ENCODE data around the gene TPCN2.
"Not testable (repeated sequence)": the region's sequence is repeated elsewhere in the genome, so short reads cannot be mapped to it uniquely, and the experiment has no call there.

TPCN2 gene

DNA sequence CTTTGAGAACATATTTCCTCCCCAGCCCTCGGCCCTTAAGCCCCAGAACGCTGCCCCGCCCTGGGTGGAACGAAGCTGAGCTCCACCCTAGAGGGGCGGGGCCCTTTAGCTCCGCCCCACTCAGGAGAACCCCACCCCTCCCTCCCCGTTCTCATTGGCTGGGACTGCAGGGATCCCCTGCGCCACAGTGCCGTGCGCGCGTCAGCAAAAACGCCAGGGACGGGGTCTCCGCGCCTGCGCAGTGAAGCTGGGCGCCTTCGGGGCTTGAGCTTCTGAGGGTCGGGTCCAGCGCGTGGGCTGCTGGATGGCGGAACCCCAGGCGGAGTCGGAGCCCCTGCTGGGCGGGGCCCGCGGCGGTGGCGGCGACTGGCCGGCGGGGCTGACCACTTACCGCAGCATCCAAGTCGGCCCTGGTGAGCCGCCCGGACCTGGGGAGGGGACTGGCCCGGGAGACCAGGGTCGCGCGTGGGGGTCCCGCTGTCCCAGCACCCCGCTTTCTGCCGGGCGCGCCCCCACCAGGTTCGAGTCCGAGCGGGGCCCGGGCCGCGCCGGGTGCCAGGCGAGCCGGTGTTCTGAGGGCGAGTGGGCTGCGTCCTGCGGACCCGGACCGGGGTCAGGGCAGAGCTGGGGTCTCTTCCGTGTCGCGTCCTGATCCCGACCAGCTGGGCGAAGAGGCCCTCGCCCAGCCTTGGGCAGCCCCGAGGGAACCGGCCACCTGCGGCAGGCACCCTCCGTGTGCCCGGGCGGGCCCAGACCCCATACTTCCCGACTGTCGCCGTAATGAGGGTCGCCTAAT is at the start of gene TPCN2:
TSS of gene TPCN2 (plus strand) at position 239 of the 796 bp plus-strand sequence. CDS start at position 305, 66 bp downstream.
- peak; percentile 94 for DNase-seq

GRCh38 chr11:68999093-68999747 is 49.5 kb upstream of the TPCN2 start:
- DNase-seq = no peak

- not testable (repeated sequence) for DNase-seq
Measured at GRCh38 chr11:68999748-69000355, 48.9 kb upstream of the TPCN2 start.

- DNase-seq = no peak
Measured at GRCh38 chr11:69000391-69000790, 48.3 kb upstream of the TPCN2 start.

DNA sequence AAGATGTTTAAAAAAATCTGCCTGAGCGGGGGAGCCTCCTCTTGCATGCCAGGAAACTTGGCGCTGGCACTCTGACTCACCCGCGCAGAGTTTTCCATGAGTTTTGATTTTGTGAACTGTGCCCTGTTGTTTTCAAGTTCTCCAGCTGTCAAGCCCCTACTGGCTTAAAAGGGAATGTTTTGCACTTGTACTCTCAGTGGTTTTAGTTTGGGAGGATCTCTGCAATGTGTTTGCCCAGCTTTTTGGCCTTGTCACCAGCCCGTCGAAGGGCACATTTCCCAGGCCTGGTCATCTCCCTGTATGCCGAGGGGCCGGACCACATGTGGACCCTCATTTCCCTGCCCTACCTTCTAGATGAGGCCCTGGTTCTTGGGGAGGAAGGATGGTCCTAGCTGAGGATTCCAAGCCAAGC is 47.9 kb upstream of the TPCN2 start:
- DNase-seq = no peak

- no peak for DNase-seq
Measured at GRCh38 chr11:69001243-69002081, 47.3 kb upstream of the TPCN2 start.

DNA sequence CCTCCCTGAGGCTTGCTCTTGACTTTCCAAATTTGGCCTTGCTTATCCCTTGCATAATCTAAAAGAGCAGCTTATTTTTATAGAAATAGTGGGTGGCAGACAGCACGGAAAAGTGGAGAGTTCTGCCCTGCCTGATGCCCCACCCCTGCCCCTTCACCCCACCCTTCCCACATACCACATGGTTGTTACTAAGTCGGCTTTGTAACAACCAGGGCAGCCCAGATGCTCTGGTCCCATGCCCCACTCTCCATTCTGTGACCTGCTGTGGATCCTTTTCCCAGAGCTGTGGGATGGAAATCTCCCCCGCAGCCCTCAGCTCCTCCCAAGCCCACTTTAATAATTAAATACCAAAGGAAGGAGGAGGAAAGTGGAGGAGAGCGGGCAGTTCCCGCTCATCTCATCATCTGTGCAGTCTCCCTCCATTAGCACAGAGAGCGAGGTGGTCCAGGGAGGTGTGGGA is 46.6 kb upstream of the TPCN2 start:
- DNase-seq = no peak

- DNase-seq = no peak
Measured at GRCh38 chr11:69002570-69003231, 46.0 kb upstream of the TPCN2 start.

DNA sequence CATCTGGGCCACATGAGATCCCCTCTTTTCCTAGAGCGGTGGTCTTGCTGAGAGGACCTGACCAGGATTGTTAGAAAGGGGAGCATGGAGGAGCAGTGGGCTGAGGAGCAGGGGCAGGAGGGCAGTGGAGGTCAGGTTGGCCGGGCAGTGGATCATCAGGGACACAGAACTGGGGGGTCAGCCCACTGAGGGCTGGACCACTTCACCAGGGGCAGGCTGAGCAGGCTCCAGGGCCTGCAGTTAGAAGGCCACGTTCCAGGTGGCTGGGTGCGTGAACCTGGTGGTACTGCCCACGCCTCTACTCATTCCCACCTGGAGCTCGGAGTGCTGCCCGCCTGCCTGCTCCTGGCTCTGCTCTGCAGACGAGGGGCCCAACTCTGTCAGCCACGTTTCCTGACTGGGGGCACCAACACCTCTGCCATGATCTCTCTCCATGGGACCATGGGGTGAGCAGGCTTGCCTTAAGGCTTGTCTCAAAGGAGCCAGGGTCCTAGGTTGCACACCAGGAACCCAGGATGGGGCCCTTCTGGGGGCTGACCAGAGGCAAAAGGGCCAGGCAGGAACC is 45.3 kb upstream of the TPCN2 start:
- no peak for DNase-seq

DNA sequence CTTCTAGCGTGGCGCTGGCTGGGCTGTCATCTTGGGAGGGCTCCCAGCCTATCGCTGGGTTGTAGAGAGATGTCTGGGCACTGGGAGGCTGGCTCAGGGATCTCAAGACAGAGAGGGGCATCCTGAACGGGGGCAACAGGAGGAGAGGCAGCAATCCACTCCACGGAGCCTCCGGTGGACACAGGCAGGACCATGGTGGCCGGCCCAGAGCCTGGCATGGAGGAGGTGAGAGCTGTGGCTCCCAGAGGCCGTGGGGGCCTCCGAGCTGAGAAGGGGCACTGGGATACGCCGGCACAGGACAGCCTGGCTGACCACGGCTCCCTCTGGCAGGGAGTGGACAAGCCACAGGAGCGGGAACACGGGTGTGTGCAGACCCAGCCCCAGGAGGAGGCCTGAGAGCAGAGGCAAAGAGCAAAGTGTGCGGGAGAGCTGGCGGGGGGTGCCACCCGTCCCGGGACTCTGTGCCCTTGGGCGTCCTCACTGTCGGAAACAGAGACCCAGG is 44.8 kb upstream of the TPCN2 start:
- no peak for DNase-seq

GRCh38 chr11:69004411-69005182 is 44.1 kb upstream of the TPCN2 start:
- no peak for DNase-seq

DNA sequence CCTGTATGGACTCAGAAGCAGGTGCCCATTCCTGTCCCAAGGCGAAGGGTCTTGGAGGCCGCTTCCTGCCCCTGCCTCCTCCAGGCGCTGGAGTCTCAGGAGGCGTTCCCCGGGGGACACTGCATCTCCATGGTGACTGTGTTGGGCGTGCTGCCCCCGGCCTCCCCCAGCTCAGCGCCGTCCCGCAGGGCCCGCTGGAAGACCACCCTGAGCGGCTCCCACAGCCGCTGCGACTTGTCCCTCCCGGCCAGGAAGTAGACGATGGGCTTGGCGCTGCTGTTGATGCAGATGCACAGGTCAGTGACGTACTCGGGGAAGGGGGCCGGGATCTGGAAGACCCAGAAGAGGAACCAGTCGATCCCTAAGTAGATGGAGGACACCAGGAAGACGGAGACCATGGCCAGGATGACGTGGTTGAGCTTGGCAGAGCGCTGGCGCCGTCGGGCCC is 43.5 kb upstream of the TPCN2 start:
- DNase-seq = no peak

DNA sequence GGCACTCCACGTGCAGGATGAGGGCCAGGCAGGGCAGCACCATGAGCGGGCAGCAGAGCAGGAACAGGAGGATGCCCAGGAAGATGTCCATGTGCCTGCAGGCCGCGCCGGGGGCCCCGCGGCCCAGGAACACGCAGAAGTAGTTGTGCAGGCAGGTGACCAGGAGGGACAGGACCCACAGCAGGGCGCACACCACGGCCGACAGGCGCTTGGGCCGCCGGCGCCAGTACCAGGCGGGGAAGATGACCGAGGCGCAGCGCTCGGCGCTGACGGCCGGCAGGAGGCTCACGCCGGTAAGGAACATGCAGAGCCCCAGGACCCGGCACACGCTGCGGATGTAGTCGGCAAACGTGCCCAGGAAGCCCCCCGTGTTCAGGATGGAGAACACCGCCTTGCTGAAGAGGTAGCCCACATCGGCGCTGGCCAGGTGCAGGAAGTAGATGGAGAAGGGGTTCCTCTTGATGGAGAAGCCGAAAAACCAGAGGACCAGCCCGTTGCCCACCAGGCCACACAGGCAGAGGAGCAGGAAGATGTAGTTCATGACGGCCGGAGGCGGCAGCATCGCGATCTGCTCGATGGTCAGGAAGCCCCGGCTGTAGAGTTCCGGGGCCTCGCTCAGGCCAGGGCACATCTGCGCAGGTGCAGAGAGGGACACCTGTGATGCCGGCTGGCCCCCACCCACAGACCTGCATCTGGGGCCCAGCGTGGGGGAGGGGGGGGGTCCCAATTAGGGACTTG is 42.9 kb upstream of the TPCN2 start:
- DNase-seq = no peak

DNA sequence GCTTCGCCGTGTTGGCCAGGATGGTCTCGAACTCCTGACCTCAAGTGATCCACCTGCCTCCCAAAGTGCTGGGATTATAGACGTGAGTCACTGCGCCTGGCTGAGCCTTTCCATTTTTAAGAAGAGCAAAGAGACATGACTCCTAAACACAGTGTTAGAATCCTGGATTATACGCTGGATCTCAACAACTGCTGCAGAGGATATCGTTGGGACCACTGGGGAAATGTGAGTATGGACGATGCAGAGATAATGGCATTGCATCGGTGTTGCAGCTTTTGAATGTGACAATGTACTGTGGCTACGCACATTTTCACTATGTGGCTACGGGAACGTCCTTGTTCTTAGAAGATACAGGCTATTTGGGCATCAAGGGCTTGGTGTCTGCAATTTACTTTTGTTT is 41.9 kb upstream of the TPCN2 start:
- DNase-seq = no peak

DNA sequence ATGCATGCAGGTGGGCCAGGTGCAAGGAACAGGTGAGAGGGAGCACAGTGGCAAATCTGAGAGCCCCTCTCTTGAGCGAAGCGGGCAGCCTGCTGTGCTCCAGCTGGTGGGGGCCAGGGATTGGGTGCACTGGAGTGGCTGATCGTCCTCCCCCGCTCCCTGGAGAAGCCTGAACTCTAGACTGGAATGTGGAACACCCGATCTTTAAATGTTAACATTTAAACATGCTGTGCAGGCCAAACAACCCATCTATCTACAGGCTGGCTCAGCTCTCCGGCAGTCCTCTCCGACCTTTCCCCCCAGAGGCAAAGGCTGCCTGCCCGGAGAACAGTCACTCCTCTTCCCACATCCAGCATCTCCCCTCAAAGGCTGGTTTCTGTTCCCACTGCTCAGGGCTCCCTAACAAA is 40.8 kb upstream of the TPCN2 start:
- DNase-seq = no peak

DNA sequence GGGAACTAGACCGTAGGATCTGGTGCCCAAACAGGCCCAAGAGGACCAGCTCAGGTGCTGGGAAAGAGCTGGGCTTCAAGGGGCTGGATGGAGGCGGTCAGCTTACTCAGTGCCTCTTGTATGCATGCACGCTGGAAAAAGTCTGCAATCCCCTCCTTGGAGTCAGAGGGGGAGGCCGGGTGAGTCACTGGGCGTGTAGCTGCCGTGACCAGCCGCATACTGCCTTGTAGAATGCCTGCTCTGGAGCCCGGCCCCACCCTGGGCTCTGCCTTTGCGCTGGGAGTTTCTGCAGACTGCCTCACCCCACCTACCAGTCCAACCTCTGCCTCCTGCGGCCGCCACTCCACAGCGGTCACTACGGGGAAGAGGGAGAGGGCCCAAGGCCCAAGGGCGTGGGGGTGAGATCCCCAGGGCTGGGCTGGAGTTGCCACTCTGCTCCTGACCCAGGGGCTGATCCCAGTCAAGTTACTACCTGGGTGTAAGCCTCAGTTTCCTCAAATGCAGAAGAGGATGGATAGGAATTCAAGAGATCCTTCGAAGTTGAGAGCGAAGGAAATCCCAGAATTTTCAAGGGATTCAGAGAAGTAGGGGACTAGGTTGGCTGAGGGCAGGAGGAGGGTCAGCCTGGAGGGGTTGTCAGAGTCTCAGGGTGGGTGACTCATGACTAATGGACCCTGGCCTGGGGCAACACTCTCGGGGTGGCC is 39.8 kb upstream of the TPCN2 start:
- DNase-seq = no peak

DNA sequence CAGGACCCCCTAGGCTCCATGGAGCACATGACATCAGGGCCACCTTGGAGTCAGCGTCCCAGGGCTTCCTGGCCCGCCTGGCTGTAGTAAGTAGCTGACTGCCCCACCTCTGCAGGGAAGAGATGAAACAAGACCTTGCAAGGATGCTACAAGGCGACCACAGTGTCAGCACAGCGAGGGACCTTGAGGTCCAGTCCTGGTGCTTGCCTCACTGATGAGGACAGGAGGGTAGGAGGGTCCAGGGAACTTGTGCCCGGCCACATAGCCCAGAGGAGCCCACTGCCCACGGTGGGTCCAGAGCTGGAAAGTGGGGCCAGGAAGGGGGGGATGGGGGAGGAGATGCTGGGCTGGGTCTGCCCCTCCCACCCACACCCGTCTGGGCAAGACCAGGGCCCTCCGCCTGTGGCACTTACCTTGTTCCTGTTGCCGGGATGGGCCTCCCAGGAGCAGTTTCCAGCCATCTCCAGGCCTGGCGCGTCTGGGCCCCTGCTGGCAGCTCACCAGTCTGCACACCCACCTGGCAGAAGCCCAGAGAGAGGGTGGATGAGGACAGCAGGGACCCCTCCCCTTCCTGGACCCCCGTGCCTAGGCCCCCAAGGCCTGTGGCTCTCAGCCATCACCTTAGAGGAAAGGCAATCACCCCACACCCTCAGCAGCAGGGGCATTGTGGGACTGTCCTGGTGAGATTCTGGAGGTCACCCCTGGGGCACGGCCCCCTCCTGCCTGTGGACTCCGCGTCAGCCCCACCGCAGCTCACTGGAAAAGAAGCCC is 39.1 kb upstream of the TPCN2 start:
- DNase-seq = no peak

- DNase-seq = no peak
Measured at GRCh38 chr11:69010361-69010891, 38.3 kb upstream of the TPCN2 start.

Data from activated CD8-positive, alpha-beta memory T cell treated with anti-CD3 and anti-CD28 coated beads for 24 hours (primary cell).